ENCODE data around the gene KDM5A. TPM values are rescaled to one million over a fixed set of nuclear protein-coding genes. Genes with fewer than 3 reads are reported as not detected.
"Not testable (repeated sequence)": the region's sequence is repeated elsewhere in the genome, so short reads cannot be mapped to it uniquely, and the experiment has no call there.

Gene KDM5A
- total and polyA plus RNA-seq, 4 donors = 6.2 to 101 (median 36.1) TPM

GRCh38 chr12:307406-307805 lies 81.7 kb downstream of the KDM5A start:
- no peak overlapping the region for H3K9ac ChIP-seq (ENCODE audit: insufficient read depth in 1 of 2, low read length in 2 of 2)
- no peak overlapping the region for H3K27ac ChIP-seq (ENCODE audit: low read depth in 1 of 2, low read length in 1 of 2)
- no peak for DNase-seq
- H3K4me3 ChIP-seq = no peak overlapping the region
- no peak for TF ChIP-seq CTCF (IDR thresholded peaks at IDR 0.05; ENCODE audit: control extremely low read depth, extremely low read depth)
- ATAC-seq (ENCODE audit: insufficient read depth, low FRiP score) = no peak
- peaks cover 23 to 54% (median 49%) of the 10 kb centered on the region in 4 donors for H3K36me3 ChIP-seq (ENCODE audit: control insufficient read depth in 4 of 4, insufficient read depth in 4 of 4, low read length in 4 of 4)
- WGBS, 2 donors = 96 to 97% methylated on average over 10 of the region's 10 CpGs
- H3K9me3 ChIP-seq (ENCODE audit: control insufficient read depth in 4 of 4, insufficient read depth in 3 of 4, low read length in 3 of 4) = no peaks in the 10 kb centered on the region
- H3K27me3 ChIP-seq (ENCODE audit: control insufficient read depth in 3 of 3, insufficient read depth in 3 of 3, low read length in 2 of 3) = no peaks in the 10 kb centered on the region
- peaks cover 0 to 5% (median 0%) of the 10 kb centered on the region in 5 donors for H3K4me1 ChIP-seq (ENCODE audit: control insufficient read depth in 5 of 5, insufficient read depth in 5 of 5, low read length in 5 of 5)

- WGBS, 2 donors = 69 to 74% methylated on average over 5 of the region's 5 CpGs
- H3K9ac ChIP-seq (ENCODE audit: insufficient read depth in 1 of 2, low read length in 2 of 2) = no peak overlapping the region
- H3K4me1 ChIP-seq (ENCODE audit: control insufficient read depth in 5 of 5, insufficient read depth in 5 of 5, low read length in 5 of 5) = peaks cover 0 to 5% (median 0%) of the 10 kb centered on the region in 5 donors
- TF ChIP-seq CTCF (IDR thresholded peaks at IDR 0.05; ENCODE audit: control extremely low read depth, extremely low read depth) = no peak
- no peak overlapping the region for H3K27ac ChIP-seq (ENCODE audit: low read depth in 1 of 2, low read length in 1 of 2)
- H3K27me3 ChIP-seq (ENCODE audit: control insufficient read depth in 3 of 3, insufficient read depth in 3 of 3, low read length in 2 of 3) = no peaks in the 10 kb centered on the region
- DNase-seq (peak in 2 of 3 donors; percentile 66 to 74), ATAC-seq (ENCODE audit: insufficient read depth, low FRiP score) (no peak)
- H3K4me3 ChIP-seq = no peak overlapping the region
- no peaks in the 10 kb centered on the region for H3K9me3 ChIP-seq (ENCODE audit: control insufficient read depth in 4 of 4, insufficient read depth in 3 of 4, low read length in 3 of 4)
- H3K36me3 ChIP-seq (ENCODE audit: control insufficient read depth in 4 of 4, insufficient read depth in 4 of 4, low read length in 4 of 4) = peaks cover 16 to 46% (median 36%) of the 10 kb centered on the region in 4 donors
These were observed 84.3 kb downstream of the KDM5A start for GRCh38 chr12:304805-305204.

GRCh38 chr12:302766-303165 lies 86.4 kb downstream of the KDM5A start:
- not testable (repeated sequence) for H3K4me1 ChIP-seq (ENCODE audit: control insufficient read depth in 5 of 5, insufficient read depth in 5 of 5, low read length in 5 of 5); DNase-seq; H3K27me3 ChIP-seq (ENCODE audit: control insufficient read depth in 3 of 3, insufficient read depth in 3 of 3, low read length in 2 of 3); ATAC-seq (ENCODE audit: insufficient read depth, low FRiP score); H3K9ac ChIP-seq (ENCODE audit: insufficient read depth in 1 of 2, low read length in 2 of 2); H3K27ac ChIP-seq (ENCODE audit: low read depth in 1 of 2, low read length in 1 of 2); H3K4me3 ChIP-seq; H3K9me3 ChIP-seq (ENCODE audit: control insufficient read depth in 4 of 4, insufficient read depth in 3 of 4, low read length in 3 of 4)
- 56 to 72% methylated on average over 3 of the region's 3 CpGs for WGBS, 2 donors
- peaks cover 15 to 36% (median 26%) of the 10 kb centered on the region in 4 donors for H3K36me3 ChIP-seq (ENCODE audit: control insufficient read depth in 4 of 4, insufficient read depth in 4 of 4, low read length in 4 of 4)

GRCh38 chr12:300166-300565 lies 89.0 kb downstream of the KDM5A start:
- not testable (repeated sequence) for H3K9ac ChIP-seq (ENCODE audit: insufficient read depth in 1 of 2, low read length in 2 of 2); H3K4me1 ChIP-seq (ENCODE audit: control insufficient read depth in 5 of 5, insufficient read depth in 5 of 5, low read length in 5 of 5); ATAC-seq (ENCODE audit: insufficient read depth, low FRiP score); H3K4me3 ChIP-seq; H3K9me3 ChIP-seq (ENCODE audit: control insufficient read depth in 4 of 4, insufficient read depth in 3 of 4, low read length in 3 of 4); H3K27ac ChIP-seq (ENCODE audit: low read depth in 1 of 2, low read length in 1 of 2); H3K27me3 ChIP-seq (ENCODE audit: control insufficient read depth in 3 of 3, insufficient read depth in 3 of 3, low read length in 2 of 3); DNase-seq
- WGBS, 2 donors = 89 to 93% methylated on average over 1 of the region's 1 CpG
- peaks cover 4 to 31% (median 19%) of the 10 kb centered on the region in 4 donors for H3K36me3 ChIP-seq (ENCODE audit: control insufficient read depth in 4 of 4, insufficient read depth in 4 of 4, low read length in 4 of 4)

GRCh38 chr12:299511-299910 lies 89.6 kb downstream of the KDM5A start:
- not testable (repeated sequence) for H3K4me1 ChIP-seq (ENCODE audit: control insufficient read depth in 5 of 5, insufficient read depth in 5 of 5, low read length in 5 of 5); H3K4me3 ChIP-seq; DNase-seq; H3K9me3 ChIP-seq (ENCODE audit: control insufficient read depth in 4 of 4, insufficient read depth in 3 of 4, low read length in 3 of 4); H3K27ac ChIP-seq (ENCODE audit: low read depth in 1 of 2, low read length in 1 of 2); H3K27me3 ChIP-seq (ENCODE audit: control insufficient read depth in 3 of 3, insufficient read depth in 3 of 3, low read length in 2 of 3); ATAC-seq (ENCODE audit: insufficient read depth, low FRiP score); H3K9ac ChIP-seq (ENCODE audit: insufficient read depth in 1 of 2, low read length in 2 of 2)
- peaks cover 7 to 37% (median 19%) of the 10 kb centered on the region in 4 donors for H3K36me3 ChIP-seq (ENCODE audit: control insufficient read depth in 4 of 4, insufficient read depth in 4 of 4, low read length in 4 of 4)
- WGBS, 2 donors = 89 to 91% methylated on average over 5 of the region's 5 CpGs

- H3K9ac ChIP-seq (ENCODE audit: insufficient read depth in 1 of 2, low read length in 2 of 2); H3K4me1 ChIP-seq (ENCODE audit: control insufficient read depth in 5 of 5, insufficient read depth in 5 of 5, low read length in 5 of 5); H3K4me3 ChIP-seq; H3K27ac ChIP-seq (ENCODE audit: low read depth in 1 of 2, low read length in 1 of 2); DNase-seq; H3K27me3 ChIP-seq (ENCODE audit: control insufficient read depth in 3 of 3, insufficient read depth in 3 of 3, low read length in 2 of 3); H3K9me3 ChIP-seq (ENCODE audit: control insufficient read depth in 4 of 4, insufficient read depth in 3 of 4, low read length in 3 of 4); ATAC-seq (ENCODE audit: insufficient read depth, low FRiP score): not testable (repeated sequence)
- WGBS, 2 donors = 90 to 93% methylated on average over 8 of the region's 8 CpGs
- peaks cover 7 to 34% (median 16%) of the 10 kb centered on the region in 4 donors for H3K36me3 ChIP-seq (ENCODE audit: control insufficient read depth in 4 of 4, insufficient read depth in 4 of 4, low read length in 4 of 4)
These were observed 91.1 kb downstream of the KDM5A start for GRCh38 chr12:298059-298458.

Measured in lung (tissue), 12 donors.